HCEC 1CT (cell line): ENCODE results near the gene ODC1.
"Not testable (repeated sequence)": the region's sequence is repeated elsewhere in the genome, so short reads cannot be mapped to it uniquely, and the experiment has no call there.

Experiments used
- DNase-seq: peaks from one replicate; pipeline ENCODE4 v3.0.0-alpha.2; 2017

ODC1 gene

DNA sequence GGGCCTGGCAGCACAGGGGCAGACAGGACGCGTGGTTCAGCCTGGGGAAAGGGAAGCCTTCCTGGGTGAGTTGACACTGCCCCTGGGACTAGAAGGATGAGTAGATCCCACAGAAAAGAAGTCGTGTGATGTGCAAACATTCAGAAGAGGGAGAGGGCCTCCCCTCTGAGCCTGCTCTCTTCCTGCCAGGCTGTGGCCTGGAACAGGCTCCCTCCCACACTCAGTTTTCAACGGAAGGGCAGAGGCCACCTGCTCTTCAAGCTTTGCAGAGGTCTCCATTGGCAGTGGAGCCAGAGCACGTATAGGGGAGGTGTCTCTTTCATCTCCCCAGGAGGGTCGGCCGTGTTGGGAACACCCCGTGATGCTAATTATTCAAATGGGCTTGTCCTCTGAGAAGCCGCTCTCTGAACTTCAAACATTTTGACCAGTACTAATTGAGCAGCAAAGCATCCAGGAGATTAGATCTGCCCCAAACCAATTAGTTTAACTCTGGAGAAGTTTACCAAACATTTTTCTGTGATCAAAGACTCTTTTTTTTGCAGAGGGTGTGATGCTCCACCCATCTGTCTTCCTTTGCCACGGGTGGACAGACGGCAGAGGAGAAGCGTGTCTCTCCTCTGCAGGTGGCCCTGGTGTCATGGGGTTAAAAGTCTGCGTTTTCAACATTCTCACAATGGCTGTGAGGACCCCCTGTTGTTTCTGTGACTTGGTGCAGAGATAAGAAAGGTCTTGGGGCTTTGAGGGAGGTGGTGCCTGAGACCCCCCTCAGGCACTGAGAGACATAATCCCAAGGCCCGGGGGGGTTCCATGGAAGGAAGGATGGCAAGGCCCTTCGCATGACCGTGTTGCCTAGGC is 29.5 kb upstream of the ODC1 start:
- DNase-seq: no peak

DNA sequence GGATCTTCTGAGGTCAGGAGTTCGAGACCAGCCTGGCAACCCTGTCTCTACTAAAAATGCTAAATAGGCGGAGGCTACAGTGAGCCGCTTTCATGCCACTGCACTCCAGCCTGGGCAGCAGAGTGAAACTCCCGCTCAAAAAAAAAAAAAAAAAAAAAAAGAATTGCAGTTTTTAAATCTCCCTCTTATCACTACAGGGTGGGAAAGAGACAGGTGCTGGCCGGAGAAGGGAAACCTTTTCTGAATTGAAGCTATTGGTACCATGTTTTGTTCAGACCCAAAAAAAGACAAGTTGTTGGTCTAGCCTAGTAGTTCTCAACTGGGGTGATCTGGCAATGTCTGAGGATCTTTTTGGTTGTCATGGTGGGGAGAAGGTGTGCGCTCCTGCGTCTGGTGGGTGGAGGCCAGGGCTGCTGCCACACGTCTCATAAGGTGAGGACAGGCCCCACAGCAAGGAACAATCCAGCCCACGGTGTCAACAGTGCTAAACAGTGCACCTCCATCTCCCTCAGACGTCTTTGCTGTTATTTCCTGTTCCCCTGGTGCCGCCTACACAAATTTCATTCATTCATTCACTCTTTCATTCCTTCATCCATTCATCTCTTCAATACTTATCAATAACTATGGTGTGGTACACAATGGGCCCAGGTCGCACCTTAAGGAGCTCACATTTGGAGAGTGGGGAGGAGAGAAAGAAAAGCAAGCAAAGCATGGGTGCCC is 28.8 kb upstream of the ODC1 start:
- DNase-seq: no peak

DNA sequence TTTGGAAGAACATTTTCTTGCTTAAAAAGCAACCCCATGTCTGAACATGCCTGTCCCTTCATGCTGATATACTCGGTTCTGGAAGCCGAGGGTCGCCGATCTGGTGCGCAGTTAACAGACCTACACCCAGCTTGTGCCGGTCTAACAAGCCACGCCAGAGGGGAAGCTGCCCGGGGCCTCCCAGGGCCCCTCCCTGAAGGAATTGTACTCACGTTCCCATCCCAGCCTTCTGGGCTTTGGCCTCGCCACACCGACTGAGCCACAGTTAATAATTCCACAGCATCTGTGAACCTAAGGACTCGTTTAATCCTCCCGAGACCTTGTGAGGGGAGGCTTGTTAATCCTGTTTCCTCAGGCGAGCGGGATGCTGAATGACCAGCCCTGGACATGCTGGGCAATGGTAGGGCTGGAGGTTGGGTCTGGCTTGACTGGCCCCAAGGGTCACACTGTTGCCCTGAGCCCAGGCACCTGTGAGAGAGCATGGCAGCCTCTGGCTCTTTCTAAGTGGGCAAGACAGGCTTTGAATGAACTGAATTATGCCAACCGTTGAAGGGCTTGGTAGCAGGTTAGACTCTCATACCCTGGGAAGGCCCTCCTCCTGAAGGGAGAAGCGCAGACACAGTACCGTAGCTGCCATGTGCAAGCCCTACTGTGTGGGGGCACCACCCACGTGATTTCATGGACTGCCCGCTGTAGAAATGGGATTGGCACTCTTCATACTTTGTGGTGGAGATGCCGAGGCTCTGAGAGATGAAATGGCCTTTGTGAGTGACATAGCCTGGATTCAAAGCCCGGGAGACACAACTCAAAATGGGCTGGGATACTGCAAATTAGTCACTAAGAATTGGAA is 27.9 kb upstream of the ODC1 start:
- DNase-seq: no peak

DNA sequence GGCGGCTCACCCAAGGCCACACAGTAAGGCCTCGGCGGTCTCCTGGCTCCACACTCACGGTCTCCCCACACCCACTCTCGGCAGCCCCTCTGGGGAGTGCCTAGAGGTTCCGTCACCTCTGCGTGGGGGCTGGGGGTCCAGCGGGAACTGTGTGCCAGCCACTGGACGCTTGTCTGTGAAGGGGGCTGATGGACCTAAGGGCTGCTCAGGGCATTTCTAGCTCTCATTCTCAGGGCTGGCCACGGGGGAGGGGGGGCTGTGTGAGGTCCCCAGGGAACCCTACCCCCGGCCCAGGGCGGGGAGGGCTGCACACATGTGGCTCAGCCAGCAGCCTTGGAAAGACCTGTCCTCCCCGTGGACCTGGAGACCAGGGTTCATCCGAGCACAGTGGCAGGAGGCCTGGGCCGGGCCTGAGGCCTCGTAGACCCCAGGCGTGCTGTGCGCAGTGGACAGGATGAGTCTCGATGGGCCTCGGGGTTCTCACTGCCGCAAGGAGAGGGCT is 27.1 kb upstream of the ODC1 start:
- DNase-seq: no peak

DNA sequence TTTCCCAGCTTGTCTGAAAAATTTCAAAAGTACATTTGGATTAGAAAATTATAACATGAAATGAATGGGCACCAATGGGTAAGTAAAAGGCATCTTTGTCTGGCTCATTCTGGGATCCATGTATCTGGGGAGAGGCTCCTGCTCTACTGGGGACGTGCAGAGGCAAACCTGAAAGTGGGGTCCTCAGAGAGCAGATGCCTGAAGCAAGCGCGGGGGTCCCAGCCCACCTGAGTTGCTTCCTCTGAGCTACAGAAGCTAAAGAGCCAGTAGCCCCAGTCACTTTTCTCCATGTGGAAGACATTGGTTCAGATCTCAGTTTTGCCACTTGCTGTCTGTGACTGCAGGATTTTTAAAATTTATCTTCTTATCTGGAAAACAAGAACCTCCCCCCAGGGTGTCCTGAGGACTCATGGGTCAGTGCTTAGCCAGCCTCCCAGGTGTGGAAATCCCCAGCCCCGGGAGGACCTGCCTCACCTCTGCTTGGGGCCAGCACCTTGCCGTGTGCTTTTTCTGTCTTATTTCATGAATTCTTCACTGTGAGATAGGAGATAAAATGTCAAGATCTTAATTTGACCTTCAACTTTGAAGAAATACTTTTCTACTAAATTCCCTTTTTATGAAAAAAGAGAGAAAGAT is 25.1 kb upstream of the ODC1 start:
- DNase-seq: no peak

DNA sequence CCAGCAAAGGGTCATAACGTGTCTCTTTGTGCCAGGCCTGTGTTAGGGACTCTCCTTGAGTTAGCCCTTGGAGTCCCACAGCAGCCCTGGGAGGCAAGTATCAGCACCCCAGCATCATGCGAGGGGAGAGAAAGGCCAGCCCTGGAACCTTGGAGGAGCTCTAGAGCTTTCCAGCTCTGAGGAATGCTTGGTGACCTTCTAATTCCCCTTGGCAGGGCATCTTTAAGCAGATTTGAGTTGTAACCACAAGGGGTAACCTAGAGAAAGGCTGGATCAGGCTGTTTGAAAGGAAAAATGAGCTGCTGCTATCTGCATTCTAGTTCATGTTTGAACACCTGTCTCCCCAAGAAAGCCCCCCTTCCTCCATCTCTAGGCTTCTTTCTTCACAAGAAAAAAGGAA is 23.8 kb upstream of the ODC1 start:
- no peak for DNase-seq

DNA sequence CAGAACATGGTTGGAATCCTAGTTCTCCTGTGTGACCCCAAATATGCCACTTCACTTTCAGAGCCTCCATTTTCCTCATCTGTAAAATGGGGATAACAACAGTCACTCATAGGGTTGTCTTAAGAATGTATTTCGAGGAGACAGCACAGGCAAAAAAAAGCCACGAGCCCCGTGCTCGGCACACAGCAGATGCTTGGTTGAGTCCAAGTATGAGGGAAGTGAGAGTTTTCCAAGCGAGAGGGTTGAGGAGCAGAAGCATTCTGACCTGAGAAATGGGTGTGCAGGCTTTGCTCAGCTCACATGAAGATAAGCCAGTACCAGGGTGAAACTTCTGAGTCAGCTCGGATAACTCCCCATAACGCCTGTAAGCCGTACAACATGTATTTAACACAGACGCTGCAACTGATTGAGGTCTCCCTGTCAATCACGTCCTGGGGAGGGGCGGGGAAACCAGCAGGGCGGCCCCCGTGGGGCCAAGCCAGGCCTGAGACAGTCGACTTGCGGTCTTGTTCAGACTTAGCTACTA is 23.0 kb upstream of the ODC1 start:
- DNase-seq: no peak

DNA sequence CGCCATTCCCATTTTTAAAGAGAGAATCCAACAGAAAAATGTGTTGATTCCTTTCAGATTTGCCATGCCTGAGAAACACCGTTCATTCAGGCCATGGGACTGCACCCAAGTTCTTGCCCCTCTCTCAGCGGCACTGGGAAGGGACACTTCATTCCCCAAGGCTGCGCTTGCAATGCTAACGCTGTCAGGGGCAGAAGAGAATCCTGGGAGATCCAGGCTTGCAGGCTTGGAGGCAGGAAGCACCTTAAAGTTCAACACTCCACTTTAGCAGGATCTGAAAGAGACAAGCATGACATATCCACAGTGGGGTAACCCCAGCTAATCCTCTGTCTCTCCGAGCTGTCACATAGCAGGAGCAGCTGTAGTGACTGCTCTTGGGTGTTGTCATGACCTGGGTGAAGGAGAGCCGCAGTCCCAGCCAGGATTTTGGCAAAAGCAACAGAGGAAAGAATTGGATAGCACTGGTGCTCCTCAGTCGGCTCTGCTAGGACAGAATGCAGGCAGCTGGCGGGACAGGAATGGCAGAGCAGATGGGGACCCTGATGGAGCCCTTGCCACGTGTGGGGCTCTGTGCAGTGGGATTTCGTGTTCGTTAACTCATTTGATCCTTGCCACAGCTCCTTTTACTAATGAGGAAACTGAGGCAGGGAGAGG is 22.0 kb upstream of the ODC1 start:
- no peak for DNase-seq

DNA sequence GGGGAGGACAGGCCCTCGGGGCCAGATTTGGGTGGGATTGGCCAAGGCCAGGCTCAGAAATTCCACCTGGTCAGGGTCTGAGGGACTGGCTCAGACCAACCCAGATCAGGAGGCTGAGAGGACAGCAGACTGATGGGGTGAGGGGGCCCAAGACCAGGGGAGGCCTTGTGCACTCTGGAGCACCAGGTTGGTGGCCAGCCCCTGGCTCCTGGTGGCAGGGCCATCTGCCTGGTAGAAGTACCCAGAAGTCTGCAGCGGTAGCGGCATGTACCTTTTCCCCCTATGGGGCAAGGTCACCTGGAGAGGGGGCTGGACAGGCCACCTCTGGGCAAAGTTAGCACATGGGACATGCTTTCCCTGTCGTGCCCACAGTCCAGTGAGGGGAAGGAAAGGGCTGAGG is 21.2 kb upstream of the ODC1 start:
- no peak for DNase-seq

DNA sequence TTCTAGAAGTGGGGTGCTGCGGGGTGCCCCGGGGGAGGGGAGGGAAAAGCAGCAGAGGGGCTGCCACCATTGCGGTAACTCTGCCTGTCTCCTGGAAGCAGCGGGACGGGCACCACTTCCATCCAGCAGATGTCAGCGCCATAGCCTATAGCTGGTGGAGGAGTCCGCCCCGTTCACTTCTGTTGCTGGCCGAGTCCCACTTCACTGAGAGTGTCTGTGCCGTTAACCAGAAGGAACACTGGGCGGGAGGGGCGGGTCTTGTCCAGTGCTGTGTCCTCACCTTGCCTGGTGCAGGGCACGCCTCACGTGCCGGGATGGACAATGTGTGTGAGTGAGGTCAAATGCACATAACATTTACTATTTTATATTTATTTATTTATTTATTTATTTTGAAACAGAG is 19.3 kb upstream of the ODC1 start:
- no peak for DNase-seq

DNA sequence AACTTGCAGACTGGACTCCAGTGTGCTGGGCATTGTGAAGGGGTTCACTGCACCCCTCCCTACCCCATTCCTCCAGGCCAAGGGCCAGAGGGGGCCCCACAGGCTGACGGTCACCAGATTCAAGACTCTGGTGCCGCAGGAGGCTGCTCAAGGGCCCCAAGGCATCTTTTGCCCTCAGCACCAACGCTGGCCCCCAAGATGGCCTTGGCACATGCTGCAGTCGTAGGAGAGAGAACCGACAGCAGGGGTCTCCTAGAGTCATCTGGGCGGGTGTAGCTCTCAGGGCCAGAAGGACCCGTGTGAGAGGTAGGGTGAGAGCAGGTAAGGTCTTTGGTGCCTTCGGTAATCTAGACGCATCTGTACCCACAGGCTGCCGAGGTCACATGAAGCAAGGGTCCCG is 18.7 kb upstream of the ODC1 start:
- DNase-seq: no peak

DNA sequence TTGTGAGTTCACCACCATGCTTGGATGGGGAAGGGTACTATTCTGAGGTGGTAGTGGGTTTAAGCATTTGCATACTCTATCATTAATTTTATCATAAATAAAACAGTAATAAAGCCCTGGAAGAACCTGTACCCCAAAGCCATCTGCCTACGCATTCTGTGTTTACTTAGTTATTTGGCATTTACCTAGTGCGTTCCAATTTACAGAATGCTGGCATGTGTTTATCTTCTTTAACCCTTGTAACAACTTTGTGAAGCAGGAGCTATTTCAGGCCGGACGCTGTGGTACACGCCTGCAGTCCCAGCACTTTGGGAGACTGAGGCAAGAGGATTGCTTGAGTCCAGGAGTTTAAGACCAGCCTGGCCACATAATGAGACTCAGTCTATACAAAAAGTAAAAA is 17.8 kb upstream of the ODC1 start:
- no peak for DNase-seq

DNA sequence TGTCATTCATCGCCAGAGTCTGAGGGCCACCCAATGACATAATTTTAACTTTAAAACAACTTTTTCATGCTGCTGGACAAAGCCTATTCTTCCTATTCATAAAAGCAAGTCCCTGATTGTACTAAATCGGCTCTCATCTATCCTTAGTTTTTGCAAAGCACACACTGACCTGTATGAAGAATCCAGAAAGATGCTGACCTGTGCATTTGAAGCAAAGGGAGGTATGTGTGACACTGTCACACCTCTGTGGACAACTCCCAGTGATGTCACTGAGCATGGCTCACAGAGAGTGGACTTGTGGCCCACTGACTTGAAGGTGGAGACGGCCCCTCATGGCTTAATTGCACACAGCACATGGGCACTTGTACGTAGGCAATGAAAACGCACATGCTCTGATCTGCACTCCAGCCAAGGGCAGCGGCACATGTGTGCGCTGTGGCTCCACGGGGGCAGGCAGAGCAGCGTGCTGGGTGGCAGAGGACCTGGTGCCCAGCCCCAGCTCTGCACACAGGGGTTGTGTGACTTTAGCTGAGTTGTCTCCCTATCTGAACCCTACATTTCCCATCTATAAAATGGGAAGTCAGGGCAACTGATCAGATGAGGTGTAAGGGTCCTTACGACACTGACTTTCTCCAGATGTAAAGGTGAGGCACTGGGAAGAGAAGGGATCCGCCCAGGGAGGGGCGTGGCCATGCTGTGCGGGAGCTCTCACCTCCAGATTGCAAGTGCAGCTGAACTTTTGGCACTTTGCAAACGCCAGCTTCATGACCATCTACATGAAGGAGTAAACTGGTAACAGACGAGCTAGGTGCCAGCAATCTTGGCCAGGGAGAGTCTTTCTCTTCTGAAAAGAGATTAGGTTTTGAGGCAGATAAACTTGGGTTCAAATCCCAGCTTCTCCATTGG is 14.3 kb upstream of the ODC1 start:
- DNase-seq: no peak

DNA sequence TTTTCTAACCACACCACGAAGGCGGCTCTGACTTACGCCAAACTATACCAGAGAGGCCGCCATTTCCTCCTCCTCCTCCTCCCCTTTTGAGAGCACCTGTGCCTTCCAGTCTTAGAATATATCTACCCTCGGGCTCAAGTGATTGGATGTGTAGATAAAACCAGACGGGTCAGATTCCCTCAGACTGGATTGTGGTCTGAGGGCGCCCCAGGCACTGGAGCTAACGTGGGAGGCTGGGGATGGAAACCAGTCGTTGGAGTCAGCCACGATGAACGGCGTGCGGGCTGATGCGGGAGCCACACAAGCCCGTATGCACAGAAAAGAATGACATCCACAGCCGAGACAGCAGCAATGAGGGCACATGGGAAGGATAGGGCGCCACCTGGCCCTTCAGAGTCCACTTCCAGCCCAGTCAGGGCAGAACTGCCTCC is 12.3 kb upstream of the ODC1 start:
- DNase-seq: no peak

DNA sequence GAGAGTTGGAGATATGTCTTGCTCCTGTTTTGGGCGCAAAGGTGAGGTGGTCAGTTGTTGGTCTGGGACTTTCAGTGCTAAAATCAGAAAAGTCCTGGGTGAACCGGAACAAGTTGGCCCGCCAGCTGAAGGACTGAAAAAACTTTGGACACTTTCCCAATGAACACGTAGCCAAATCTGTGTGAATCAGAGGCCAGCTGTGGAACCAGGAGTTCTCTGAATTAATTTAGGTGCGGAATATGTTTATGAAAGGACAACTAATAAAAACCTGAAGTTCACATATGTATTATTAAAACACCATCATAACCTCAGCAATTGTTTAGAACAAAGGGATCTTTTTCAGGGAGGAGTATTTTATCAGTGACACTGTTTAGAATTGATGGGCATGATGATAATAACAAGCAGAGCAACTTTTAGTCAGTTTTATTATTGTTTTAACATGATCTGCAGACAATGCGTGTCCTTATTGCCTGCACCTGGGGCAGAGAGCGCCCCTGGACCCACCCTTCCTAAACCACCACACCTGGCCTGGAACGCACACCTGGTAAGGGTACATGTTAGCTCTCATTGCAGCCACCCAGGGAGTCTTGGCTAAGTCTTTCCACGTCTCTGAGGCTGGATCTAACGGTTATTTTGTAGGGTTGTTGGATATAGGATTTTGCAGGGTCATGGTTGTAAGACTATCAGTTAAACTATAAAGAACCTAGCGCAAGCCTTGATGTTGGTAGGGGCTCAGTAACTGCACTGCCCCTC is 9.9 kb upstream of the ODC1 start:
- peak; percentile 66 for DNase-seq

DNA sequence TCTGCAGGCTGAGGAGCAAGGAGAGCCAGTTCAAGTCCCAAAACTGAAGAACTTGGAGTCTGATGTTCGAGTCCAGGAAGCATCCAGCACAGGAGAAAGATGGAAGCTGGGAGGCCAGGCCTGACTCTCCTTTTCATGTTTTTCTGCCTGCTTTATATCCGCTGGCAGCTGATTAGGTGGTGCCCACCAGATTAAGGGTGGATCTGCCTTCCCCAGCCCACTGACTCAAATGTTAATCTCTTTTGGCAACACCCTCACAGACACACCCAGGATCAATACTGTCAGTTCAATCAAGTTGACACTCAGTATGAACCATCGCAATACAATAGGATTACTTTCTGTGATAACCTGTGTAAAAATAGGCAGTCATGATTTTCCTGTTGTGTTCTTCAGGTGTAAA is 9.1 kb upstream of the ODC1 start:
- not testable (repeated sequence) for DNase-seq

DNA sequence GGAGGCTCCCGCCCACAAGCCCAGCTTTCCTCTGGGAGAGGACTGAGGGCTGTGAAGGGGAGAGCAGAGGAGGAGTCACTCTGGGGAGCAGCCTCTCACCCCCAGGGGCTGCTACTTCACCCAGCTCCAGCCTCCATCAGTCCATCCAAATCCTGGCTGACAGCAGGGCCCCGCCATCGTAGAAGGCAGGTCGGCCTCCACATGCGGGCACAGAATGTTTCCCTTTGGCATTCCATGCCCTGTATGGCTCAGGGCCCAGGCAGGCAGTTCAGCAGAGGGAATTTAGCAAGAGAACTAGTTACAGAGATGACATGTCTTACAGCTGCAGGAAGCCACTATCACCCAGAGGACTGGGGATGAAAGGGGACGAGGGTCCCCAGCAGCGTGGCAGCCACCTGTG is 6.4 kb upstream of the ODC1 start:
- DNase-seq: no peak

DNA sequence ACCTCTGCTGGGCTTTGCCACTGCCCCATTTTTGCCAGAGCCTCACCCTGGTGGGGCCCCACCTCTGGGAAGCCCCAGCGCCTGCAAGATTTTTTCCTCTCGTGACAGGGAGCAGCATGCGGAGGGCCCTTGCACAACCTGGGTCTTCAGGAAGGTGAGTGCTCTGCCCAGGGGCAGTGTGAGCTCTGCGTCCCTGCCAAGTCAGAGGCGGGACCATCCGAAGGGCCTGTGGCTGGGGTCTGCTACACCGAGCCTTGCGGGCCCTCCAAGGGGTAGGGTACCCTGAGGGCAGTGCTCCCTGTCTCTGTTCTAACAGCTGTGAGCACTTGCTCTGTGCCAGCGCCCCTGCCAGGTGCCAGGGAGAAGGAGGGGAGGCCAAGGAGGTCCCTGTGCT is 5.8 kb upstream of the ODC1 start:
- DNase-seq: no peak

DNA sequence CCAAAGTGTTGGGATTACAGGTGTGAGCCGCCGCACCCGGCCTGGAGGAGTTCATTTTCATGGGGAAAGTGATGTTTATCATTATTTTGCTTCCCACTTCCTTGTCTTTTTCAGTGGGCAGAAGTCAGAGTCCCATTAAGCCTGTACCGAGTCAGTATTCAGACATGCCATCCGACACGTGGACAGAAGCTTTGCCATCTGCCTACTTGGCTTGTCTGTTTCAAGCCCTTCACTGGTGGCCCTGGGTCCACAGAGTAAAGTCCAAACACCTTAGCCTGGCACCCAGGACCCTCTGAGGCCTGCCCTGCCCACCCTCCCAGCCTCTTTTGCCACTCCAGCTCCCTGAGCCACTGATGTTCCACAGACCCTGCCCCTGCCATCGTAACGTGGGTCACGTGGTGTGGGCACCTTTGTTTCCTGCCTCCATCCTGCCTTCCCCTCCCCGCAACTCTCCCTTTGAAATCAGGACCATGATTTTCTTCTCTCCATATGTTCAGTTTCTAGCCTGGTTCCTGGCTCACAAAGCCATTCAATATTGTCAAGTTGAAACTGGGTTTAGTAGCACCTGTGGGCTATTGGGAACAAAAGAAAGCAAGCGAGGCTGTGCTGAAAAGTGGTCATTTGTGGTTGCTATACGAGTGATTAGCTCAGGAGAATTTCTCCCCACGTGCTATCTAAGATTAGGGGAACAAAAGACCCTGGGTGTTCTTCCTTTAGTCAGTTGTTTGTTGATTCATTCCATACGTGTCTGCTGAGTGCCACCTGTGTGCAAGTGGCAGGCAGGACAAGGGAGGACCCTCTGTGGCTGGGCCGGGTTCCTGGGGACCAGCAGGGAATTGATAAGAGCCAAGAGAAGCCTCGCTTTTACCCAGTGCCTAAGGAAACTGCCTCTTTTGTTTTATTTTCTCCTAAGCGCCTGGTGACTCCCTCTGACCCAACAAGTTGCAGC is 5.1 kb upstream of the ODC1 start:
- no peak for DNase-seq
